DMS153 treated with DMSO at 0.1 percent for 48 hours (cell line): ENCODE results near the gene RBFOX1.

Experiments
- DNase-seq: peaks from one replicate; lab custom pipeline; 2025; ENCODE audit not compliant: unreplicated experiment; lab: John Stamatoyannopoulos, UW

Gene RBFOX1

GRCh38 chr16:7515543-7515942 lies 182.9 kb downstream of the RBFOX1 start:
- no peak for DNase-seq

DNA sequence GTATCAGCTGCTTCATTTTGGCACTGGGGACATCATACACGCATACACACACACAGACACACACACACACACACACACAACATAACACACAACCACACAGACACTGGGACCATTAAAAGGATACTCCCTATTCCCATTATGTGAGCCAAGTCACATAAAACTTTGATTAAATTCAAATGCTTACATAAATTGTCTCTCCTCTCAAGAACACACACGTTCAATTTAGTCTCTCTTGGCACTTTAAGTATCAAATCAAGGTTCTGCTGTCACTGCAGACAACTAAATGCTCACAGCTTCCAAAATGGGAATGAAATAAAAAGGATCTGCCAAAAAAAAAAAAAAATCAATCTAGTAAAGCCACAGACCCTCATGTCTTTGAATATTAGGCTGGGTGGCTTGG lies 184.9 kb downstream of the RBFOX1 start:
- no peak for DNase-seq

DNA sequence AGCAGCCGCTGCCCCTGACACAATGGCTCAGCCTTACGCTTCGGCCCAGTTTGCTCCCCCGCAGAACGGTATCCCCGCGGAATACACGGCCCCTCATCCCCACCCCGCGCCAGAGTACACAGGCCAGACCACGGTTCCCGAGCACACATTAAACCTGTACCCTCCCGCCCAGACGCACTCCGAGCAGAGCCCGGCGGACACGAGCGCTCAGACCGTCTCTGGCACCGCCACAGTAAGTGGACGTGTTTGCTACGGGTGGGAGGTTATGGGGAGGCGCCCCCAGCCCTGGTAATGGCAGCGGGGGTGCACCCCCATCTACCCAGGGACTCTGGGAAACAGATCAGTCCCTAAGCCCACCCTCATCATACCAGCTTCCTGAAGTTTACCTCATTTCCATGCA lies 185.5 kb downstream of the RBFOX1 start:
- no peak for DNase-seq

- DNase-seq = no peak
Observed at GRCh38 chr16:7521834-7522233, 189.2 kb downstream of the RBFOX1 start.

DNA sequence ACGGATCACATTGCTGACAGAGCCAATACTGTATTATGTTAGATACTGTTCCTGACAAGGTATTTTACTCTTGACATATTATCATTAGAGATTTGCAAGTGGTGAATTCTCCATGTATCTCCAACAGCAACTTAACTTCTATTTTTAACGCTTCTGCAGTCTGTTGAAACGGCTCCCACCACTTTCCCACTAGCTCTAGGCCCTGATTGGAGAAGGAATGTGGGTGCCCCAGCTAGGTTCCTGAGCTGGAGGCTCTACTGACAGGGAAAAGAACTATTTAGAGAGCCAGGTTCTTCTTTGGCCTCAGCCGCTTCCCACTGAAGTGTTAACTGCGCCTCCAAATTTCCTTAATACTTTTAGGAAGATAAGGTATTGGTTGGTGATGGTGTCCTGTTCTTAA lies 191.8 kb downstream of the RBFOX1 start:
- no peak for DNase-seq

- DNase-seq = no peak
Observed at GRCh38 chr16:7526736-7527135, 194.1 kb downstream of the RBFOX1 start.

DNA sequence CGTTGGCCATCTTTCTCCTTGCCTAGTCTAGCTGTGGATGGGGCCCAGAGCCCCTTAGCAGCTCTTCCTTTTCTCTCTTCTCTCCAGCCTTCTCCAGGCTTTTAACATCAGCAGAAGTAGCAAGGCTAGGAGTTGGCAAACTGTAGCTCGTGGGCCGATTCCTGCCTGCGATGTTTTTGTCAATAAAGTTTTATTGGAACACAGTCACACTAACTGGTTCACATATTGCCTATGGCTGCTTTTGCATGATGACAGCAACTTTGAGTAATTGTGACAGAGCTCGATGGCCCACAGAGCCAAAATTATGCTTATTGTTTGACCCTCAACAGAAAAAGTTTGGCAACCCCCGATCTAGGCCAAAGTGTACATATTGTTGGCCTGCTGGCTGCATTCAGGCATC lies 199.9 kb downstream of the RBFOX1 start:
- no peak for DNase-seq

- DNase-seq = no peak
Observed at GRCh38 chr16:7534749-7535148, 202.1 kb downstream of the RBFOX1 start.

DNA sequence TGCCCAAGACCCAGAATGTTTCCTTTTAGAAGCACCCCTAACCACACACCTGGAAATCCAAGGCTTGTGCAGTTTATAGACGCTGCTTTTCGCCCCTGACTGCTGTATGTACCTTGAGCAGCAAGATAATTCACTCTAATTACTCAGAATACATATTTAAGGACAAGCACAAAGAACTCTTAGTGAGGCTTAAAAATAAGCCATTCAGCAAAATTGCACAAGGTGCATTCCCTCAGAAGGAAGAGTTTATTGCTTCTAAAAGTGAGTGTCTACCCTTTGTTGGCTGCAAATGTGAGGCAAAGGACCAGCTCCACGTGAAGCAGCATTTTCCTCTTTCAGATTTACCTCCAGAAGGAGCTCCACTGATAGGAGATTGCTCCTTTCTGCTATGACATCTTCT lies 208.4 kb downstream of the RBFOX1 start:
- no peak for DNase-seq

DNA sequence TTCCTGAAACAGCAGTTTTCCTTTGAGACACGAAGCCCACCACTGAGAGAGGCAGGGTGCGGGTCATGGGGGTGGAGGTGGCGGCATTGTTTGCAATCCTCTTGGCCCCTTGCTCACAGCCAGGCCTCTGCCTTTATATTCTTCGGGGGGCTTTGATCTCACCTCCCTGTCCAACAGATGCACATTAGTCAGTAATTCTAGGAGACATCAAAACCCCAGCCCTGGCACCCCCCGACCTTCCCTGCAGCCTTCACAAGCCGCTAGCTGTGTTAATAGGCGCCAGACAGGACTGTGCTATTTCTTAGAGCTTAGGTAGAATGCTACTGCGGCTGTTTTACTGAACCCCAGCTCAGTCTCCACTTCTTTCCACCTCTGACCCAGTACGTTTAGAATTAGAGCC lies 212.6 kb downstream of the RBFOX1 start:
- no peak for DNase-seq

DNA sequence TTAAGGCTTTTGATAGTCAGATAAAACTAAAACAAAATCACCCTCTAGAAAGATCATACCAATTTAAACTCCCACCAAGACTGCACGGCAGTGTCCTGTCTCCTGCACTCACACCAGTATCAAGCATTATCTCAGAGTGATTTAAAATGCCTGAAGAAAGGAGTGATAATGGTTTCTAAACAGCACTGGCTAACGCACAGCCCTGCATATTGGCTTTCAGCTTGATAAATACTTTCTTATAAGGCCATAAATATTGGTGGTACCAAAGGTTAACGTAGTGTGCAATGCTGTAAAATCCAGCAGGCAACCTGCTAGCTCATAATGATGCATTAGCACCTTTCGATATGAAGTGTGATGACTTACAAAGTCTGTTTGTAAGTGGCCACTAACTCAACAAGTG lies 214.3 kb downstream of the RBFOX1 start:
- DNase-seq = no peak

GRCh38 chr16:7547736-7548135 lies 215.1 kb downstream of the RBFOX1 start:
- DNase-seq = no peak

GRCh38 chr16:7548796-7549318 lies 216.2 kb downstream of the RBFOX1 start:
- DNase-seq = no peak

DNA sequence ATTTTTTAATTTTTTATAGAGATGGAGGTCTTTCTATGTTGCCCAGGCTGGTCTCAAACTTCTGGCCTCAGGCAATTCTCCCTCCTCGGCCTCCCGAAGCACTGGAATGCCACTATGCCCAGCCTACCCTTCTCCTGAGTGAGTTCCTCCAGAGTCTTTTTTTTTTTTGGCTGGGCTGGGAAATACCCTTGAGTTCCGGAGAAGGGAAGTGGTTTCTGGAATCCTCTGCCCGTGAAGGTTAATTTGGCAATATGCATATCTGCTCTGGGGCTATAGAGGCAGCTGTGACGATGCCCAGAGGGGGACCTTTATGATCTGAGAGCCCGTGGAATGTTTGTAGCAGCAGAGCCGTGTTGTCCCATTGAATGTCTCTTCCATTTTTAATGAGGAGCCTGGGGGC lies 217.5 kb downstream of the RBFOX1 start:
- no peak for DNase-seq

GRCh38 chr16:7555459-7555858 lies 222.8 kb downstream of the RBFOX1 start:
- DNase-seq = no peak

DNA sequence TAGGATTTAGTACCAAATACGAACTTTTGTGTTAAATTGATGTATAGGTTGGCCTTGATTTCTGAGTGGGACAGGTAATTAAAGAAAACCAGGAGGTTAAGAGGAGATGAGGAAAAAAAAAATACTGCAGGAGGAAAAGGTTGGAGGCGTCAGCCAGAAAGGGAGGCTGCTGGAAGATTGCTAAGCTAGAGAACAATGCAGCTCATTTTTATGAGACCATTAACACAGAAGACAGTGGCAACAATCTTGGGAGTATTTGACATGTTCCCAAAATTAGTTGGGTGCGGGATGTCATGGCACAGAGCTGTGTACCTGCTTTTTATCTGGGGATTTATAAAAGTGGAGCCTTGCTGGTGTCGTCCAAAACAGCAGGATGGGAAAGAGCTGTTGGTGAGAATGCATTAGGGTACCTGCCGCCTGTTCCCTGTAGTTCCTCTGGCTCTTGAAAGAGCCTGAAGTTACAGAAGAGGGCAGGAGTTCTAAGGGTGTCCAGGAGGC lies 229.3 kb downstream of the RBFOX1 start:
- DNase-seq = no peak

DNA sequence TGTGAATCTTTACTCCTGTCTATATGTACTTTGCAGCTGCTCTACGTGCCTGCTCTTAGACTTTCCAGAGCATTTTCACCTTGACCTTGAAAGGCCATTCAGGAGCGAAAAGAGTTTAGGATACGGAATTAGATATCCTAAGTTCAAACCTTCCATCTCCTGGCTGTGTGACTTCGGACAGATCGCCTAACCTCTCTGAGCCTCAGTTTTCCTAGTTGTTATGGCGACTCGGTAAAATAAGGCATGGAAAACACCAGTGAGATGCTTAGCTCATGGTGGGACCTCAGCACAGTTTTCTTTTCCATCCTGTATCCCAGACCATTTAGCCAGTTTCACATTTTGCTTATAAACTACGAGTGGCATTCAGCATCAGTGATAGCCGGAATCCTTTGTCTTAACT lies 233.7 kb downstream of the RBFOX1 start:
- DNase-seq = no peak

DNA sequence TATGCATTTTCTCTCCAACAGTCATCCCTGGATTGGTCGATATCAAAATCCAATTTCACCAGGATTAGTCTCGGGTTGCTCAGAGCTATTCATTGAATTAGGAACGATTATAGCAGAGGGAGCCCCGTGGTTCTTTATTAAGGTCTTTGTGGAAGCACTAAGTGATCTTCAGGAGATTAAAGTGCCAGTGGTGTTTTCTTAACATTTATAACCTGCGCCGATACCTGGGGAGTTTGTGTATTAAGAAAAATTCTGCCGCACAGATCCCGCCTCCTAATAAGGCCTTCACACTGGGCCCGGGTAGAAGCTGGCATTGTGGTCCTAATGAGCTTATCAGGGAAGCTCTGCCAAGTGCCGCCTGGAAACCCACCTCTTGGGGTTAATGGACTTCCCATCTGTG lies 238.7 kb downstream of the RBFOX1 start:
- no peak for DNase-seq

GRCh38 chr16:7577588-7577987 lies 244.9 kb downstream of the RBFOX1 start:
- no peak for DNase-seq

DNA sequence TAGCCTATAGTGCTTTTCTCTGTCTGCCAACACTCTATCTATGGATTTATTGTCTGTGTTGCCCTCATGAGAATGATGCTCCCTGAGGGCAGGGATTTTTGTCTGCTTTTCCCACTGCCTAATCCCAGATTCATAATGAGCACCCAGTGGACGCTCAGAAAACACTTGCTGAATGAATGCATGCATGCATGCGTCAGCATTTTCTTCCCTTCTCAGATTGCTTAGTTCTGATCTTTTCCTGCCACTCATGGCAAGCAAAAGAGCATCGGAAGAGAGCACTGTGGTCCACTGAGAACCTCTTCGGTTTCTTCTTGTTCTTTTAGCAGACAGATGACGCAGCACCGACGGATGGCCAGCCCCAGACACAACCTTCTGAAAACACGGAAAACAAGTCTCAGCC lies 246.8 kb downstream of the RBFOX1 start:
- no peak for DNase-seq

- no peak for DNase-seq
Observed at GRCh38 chr16:7581175-7581574, 248.5 kb downstream of the RBFOX1 start.

- no peak for DNase-seq
Observed at GRCh38 chr16:7583396-7583795, 250.8 kb downstream of the RBFOX1 start.

GRCh38 chr16:7584561-7584960 lies 251.9 kb downstream of the RBFOX1 start:
- no peak for DNase-seq

DNA sequence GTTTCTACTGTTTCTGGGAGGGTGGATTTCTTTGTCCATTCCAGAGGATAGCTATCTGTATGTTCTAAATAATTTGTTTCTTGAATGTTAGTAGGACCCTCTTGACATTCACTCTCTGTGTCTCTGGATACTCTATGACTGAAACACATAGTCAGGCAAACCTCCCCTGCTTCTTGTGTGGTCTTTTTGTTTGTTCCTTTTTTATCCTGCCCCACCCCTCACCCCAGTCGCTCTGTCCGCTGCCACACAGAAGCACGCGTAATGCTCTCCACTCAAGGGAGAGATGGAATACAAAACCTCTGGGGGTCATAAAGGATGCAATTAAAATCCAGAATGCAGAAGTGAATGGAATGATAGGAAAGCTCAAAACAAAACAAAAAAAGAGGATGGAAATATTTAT lies 253.1 kb downstream of the RBFOX1 start:
- no peak for DNase-seq
